HG03571 (cell line): ENCODE data around the gene CD96.
A peak's percentile ranks its signal among the peaks of the same experiment; 100 is the strongest.
"Not testable (repeated sequence)": the region's sequence is repeated elsewhere in the genome, so short reads cannot be mapped to it uniquely, and the experiment has no call there.

Source experiments
- ATAC-seq: cut with Tn5 transposase; IDR thresholded peaks from one replicate; pipeline ENCODE4 v1.9.1; 2021; ENCODE audit not compliant: unreplicated experiment

CD96 gene

GRCh38 chr3:111548092-111548491 is 6.1 kb downstream of the CD96 start:
- peak; percentile 60 for ATAC-seq

- ATAC-seq = no peak
Measured at GRCh38 chr3:111548756-111549155, 6.8 kb downstream of the CD96 start.

- not testable (repeated sequence) for ATAC-seq
Measured at GRCh38 chr3:111561902-111562301, 19.9 kb downstream of the CD96 start.

- ATAC-seq = no peak
Measured at GRCh38 chr3:111566844-111567243, 24.8 kb downstream of the CD96 start.

GRCh38 chr3:111568355-111568754 is 26.4 kb downstream of the CD96 start:
- ATAC-seq = no peak

DNA sequence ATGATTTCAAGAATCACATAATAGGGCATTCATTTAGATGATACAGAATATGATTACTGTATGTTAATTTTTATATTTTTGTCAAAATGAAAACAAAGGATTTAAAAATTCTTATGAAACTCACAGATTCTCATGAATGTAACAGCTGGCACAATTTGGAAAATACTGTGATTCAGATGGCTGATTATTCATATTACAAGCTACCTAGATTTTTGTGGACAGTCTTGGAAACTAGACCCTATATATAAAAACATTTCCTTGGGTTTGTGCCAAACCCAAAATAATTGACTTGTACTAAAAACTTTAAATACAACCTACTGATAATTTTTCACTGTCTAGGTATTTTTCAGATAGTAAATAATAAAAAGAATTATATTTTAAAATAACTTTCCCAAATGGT is 26.9 kb downstream of the CD96 start:
- ATAC-seq = no peak

DNA sequence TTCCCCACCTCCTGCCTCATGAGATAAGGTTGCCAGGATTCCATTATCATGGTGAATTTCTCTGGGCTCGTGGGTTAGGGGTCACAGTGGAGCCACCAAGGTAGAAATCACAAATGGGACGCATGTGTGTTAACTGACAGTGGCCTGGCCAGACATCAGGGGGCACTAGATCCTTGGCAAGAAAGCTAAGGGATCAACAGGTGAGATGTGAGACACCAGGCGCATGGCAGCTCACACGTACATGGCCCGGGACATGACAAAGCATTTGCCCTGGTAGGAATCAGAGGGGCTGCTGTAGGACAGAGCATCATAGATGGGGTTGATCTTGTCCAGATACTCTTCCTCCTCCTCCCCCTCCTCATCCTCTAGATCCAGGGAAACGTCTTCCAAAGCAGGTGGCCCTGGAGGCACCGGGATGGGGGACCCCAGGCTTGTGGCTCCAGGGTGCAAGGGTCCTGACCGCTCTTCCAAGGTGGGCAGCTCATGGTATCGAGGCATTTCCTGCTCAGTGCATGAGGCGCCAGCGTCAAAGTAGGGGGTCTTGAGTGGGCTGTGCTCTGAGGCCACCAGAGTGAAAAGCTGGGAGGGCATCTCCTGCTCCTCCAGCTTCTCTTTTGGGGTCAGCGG is 28.5 kb downstream of the CD96 start:
- ATAC-seq = no peak

GRCh38 chr3:111571282-111571681 is 29.3 kb downstream of the CD96 start:
- no peak for ATAC-seq

GRCh38 chr3:111571907-111572460 is 30.0 kb downstream of the CD96 start:
- no peak for ATAC-seq

DNA sequence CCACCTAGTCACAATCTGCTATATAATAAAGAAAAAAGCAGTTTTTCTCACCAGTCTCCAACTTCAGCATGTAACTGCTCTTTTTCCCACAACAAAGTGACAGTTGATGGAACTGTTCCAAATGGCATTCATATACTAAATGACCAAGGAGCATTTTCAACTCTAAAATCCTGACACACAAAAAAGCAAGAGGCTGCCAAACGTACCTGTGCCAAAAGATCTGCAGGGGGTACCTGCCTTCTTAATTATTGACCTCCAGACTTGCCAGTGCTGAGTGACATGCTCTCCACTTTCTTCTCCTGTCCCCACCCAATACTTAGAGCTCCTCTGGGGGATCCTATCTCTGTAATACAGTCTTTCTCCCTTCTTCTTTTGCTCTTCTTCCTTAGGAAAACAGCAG is 35.1 kb downstream of the CD96 start:
- no peak for ATAC-seq

DNA sequence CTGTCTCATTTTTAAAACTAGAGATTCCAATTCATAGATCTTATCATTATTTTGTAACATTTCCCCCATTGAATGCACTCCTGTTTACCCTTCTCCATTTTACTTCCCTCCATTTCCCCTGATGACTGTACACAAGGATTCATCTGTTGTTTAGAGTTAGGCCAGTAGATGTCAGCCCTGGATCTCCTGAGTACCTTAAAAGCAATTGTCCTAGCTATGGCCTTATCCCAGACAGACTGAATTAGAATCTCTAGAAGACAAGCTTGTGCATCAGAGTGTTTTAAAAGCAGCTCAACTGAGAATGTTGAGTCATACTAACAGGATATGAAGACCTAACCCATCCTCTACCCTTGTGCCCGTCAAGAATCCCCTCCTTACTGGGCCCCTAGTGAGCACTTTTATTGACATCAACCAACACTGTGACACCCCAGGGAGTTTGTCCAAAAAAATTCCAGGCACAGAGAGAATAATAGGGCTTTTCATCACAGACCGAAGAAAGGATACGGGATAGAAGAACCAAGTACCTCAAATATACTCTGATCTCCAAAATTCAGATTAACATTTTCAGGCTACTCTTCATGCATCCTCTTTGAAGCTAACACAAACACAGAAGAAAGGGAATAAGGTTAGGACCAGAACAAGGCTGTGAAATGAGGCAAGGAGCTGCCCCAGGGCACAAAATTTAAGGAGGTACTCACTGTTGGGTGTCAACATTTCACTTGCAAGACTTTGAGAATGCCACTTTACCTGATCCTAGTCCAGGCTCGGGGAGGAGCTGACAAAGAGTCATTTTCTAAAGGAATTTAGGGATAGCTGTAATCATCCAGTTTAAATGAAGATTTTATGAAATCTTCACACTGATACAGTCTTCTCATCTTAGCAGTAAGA is 36.0 kb downstream of the CD96 start:
- ATAC-seq = peak; percentile 88

DNA sequence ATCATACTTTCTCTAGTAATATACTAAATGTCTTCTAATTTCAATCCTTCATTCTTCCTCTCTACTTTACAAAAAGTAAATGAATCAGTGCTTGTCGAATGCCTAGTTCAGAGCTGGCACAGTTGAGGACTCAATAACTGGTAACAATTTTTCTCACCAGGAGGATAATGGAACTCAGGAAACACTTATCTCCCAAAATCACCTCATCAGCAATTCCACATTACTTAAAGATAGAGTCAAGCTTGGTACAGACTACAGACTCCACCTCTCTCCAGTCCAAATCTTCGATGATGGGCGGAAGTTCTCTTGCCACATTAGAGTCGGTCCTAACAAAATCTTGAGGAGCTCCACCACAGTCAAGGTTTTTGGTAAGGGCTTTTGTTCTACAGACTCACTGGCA is 36.9 kb downstream of the CD96 start:
- no peak for ATAC-seq

DNA sequence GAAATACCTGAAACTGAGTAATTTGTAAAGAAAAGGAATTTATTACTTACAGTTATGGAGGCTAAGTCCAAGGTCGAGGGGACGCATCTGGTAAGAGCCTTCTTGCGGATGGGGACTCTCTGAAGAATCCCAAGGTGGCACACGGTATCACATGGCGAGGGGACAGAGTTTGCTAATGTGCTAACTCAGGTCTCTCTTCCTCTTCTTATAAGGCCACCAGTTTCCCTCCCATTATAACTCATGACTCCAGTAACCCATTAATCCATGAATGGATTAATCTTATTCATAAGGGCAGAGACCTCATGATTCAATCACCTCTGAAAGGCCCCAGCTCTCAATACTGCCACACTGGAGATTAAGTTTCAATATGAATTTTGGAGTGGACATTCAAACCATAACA is 37.5 kb downstream of the CD96 start:
- ATAC-seq = no peak

DNA sequence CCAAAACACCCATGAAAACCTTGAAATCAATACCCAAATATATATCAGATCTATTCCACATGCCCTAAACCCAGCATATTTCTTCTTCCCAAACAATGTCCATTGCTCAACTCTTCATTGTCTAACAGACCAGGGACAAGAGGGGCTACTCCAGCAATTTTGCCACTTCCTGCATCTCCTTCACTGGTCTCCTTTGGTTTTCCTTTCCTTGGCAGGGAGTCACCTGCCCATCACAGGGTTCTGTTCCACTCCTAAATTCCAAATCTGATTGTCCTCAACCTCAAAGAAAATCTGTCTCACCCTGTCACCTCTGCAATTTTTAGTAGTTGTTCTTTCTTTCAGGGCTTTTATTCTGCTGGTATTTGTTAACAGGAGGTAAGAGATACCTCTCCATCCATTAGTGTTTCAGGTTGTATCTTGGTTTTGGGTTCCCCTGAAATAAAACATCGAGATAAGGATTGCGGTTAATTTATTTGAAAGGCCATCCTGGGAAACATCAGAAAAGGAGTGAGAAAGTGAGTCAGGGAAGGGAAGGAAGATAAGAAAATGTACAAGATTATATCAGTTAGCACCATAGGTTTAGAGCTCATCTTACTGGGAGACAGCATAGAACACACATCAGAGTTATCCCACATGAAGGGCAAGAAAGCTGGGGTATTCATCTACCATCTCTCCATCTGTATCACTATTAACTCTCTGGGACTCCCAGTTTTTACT is 39.6 kb downstream of the CD96 start:
- ATAC-seq = no peak

GRCh38 chr3:111582120-111582474 is 40.1 kb downstream of the CD96 start:
- ATAC-seq = no peak

DNA sequence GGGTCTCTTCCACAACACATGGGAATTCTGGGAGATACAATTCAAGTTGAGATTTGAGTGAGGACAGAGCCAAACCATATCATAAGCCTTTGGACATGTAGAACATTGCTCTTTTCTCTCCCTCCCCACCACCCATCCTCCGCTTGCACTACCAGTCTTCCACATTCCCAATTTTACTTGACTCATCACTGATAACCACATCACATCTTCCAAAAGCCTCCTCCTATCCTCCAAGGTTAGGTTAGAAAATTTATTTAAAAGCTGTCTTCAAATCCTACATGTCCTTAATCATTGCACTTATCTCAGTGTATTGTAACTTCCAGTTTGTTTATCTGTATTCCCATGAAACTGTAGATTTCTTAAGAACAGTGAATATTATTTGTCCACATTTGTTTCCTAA is 42.7 kb downstream of the CD96 start:
- no peak for ATAC-seq

DNA sequence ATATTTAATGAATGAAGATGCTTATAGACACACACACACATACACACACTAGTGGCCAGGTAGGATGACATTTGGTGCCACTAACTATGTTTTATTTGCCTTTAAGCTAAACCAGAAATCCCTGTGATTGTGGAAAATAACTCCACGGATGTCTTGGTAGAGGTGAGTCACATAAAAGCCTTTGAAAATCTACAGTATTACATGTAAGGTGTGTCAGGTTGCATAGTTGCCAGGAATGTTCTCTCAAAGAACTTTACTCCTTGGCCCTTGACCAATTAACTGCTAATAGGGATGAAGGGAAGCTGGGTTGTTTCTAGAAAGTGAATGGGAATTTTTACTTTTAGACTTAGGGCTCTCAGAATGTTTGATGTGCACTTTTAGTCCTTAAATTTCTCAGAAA is 43.2 kb downstream of the CD96 start:
- ATAC-seq = no peak

DNA sequence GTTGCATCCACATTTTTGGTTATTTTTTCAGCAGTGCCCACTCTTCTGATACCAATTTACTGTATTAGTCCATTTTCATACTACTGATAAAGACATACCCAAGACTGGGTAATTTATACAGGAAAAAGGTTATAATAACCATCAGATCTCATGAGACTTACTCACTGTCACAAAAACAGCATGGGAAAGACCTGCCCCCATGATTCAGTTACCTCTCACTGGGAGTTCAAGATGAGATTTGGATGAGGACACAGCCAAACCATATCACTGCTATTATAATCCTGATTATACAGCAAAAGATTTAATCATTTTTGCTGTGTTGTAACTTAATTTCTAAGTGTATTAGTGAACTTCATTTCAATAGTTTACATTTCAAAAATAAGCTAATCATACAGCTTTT is 46.5 kb downstream of the CD96 start:
- ATAC-seq = no peak

GRCh38 chr3:111589303-111590142 is 47.5 kb downstream of the CD96 start:
- no peak for ATAC-seq

GRCh38 chr3:111590143-111590491 is 48.1 kb downstream of the CD96 start:
- no peak for ATAC-seq

- ATAC-seq = no peak
Measured at GRCh38 chr3:111591555-111591954, 49.6 kb downstream of the CD96 start.
